ENCODE data around the gene ATXN1.
"Not testable (repeated sequence)": the region's sequence is repeated elsewhere in the genome, so short reads cannot be mapped to it uniquely, and the experiment has no call there.

Gene ATXN1

DNA sequence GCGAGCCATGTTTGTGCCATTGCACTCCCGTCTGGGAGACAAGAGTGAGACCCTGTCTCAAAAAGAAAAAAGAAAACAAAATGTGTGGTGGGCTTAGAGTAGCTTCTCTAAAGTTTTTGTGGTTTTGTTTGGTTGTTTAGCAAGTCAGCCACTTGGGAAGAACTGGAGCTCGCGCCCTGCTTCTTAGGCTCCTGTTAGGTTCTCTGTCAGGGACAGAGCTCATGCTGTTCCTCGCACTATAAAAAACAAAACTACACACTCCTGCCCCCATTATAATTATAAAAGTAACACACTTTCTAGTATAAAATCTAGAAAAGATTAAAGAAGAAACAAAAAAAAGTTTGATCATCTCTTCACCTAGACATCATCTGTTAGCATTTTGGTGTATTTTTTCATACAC is 489.8 kb downstream of the ATXN1 start:
- H2BK12ac ChIP-seq (ENCODE audit: low read length) = no peak overlapping the region
- H4K8ac ChIP-seq (ENCODE audit: low read depth, low read length) = no peak overlapping the region
- no peak overlapping the region for H3K18ac ChIP-seq (ENCODE audit: low read length)
- WGBS, 2 donors (ENCODE audit: extremely low coverage in 2 of 2, insufficient read length in 2 of 2, insufficient replicate concordance in 1 of 2) = no CpG with 5 or more reads among the region's 5 CpGs
- no peak overlapping the region for H2AK5ac ChIP-seq (ENCODE audit: low read depth, low read length)
- H3K4me3 ChIP-seq (ENCODE audit: low read length in 2 of 2) = no peak overlapping the region
- H3K36me3 ChIP-seq (replicated peaks in 1 of 2; ENCODE audit: control insufficient read depth in 2 of 2, insufficient read depth in 2 of 2, low read length in 2 of 2) = no peaks in the 10 kb centered on the region
- H3K4me1 ChIP-seq (ENCODE audit: control insufficient read depth in 2 of 2, insufficient read depth in 1 of 2, low read depth in 1 of 2, low read length in 2 of 2) = peaks cover 0 to 3% of the 10 kb centered on the region in 2 donors
- H4K91ac ChIP-seq (ENCODE audit: low read depth, low read length, poor library complexity) = no peak overlapping the region
- H3K27me3 ChIP-seq (ENCODE audit: control insufficient read depth in 3 of 3, insufficient read depth in 3 of 3, low read depth in 1 of 3, low read length in 3 of 3) = peaks cover 0 to 3% (median 0%) of the 10 kb centered on the region in 3 experiments
- no peak overlapping the region for H3K9ac ChIP-seq (ENCODE audit: low read depth, low read length, poor library complexity)
- no peak overlapping the region for H2AFZ ChIP-seq (ENCODE audit: low read length)
- H2BK5ac ChIP-seq (ENCODE audit: low read length) = no peak overlapping the region
- H3K27ac ChIP-seq (replicated peaks; ENCODE audit: low read length) = no peak overlapping the region
- H2BK15ac ChIP-seq (ENCODE audit: low read length) = no peak overlapping the region
- H3K79me1 ChIP-seq (ENCODE audit: low read depth, low read length) = no peaks in the 10 kb centered on the region
- H3K14ac ChIP-seq (ENCODE audit: low read length) = no peak overlapping the region
- no peak overlapping the region for H3K4me2 ChIP-seq (ENCODE audit: insufficient read depth, low read length, poor library complexity, severe bottlenecking)
- no peak overlapping the region for H2BK120ac ChIP-seq (ENCODE audit: low read depth, low read length)
- H3K4ac ChIP-seq (ENCODE audit: low read length) = no peak overlapping the region
- no peaks in the 10 kb centered on the region for H3K9me3 ChIP-seq (replicated peaks in 1 of 2; ENCODE audit: control insufficient read depth in 2 of 2, insufficient read depth in 1 of 2, low read depth in 1 of 2, low read length in 2 of 2)
- H3K23ac ChIP-seq (ENCODE audit: low read depth, low read length, poor library complexity) = no peak overlapping the region
- DNase-seq (ENCODE audit: low spot score) = no peak

DNA sequence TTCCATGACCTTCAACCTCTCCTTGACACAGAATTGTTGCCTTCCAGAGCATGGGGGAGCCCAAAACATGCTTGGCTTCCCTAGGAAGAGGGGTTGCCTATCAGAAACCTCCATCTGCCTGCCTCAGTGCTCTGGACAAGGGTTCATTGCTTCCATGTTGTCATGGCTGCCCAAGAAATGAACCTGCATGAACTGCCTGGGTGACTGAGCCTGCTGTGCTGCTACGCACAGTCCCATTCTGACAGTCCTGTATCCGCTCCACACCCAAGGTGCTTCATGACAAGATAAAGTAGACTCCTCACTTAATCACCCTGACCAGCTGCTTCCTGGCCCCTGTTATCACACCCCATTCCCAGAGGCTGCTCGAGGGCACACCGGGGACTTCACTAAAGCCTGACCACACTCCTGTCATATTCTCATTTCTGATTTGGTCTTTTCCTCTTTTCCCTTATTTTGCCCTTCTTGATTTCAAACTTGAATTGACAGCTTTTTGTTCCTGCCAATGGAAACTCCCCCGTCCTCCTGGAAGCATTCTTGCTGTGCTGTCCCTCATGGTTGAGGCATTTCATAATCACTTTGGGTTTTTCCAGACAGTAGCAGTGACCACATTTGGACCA is 491.0 kb downstream of the ATXN1 start:
- Histone ChIP-seq H3K4me3 (ENCODE audit: low read length in 2 of 2) (no peak overlapping the region), H3K23ac (ENCODE audit: low read depth, low read length, poor library complexity) (no peak overlapping the region), H3K4me1 (ENCODE audit: control insufficient read depth in 2 of 2, insufficient read depth in 1 of 2, low read depth in 1 of 2, low read length in 2 of 2) (peaks cover 0 to 2% of the 10 kb centered on the region in 2 donors), H3K4me2 (ENCODE audit: insufficient read depth, low read length, poor library complexity, severe bottlenecking) (no peak overlapping the region), H3K4ac (ENCODE audit: low read length) (no peak overlapping the region), H3K36me3 (replicated peaks in 1 of 2; ENCODE audit: control insufficient read depth in 2 of 2, insufficient read depth in 2 of 2, low read length in 2 of 2) (no peaks in the 10 kb centered on the region), H3K27ac (replicated peaks; ENCODE audit: low read length) (no peak overlapping the region), H4K8ac (ENCODE audit: low read depth, low read length) (no peak overlapping the region), H4K91ac (ENCODE audit: low read depth, low read length, poor library complexity) (no peak overlapping the region), H2BK15ac (ENCODE audit: low read length) (peak overlapping the region; percentile 72), H2BK120ac (ENCODE audit: low read depth, low read length) (no peak overlapping the region), H2AK5ac (ENCODE audit: low read depth, low read length) (peak overlapping the region; percentile 17), H3K18ac (ENCODE audit: low read length) (no peak overlapping the region), H3K79me1 (ENCODE audit: low read depth, low read length) (no peaks in the 10 kb centered on the region), H2AFZ (ENCODE audit: low read length) (no peak overlapping the region), H2BK12ac (ENCODE audit: low read length) (no peak overlapping the region), H3K9me3 (replicated peaks in 1 of 2; ENCODE audit: control insufficient read depth in 2 of 2, insufficient read depth in 1 of 2, low read depth in 1 of 2, low read length in 2 of 2) (peaks cover 0 to 2% of the 10 kb centered on the region in 2 donors), H2BK5ac (ENCODE audit: low read length) (peak overlapping the region; percentile 21), H3K27me3 (ENCODE audit: control insufficient read depth in 3 of 3, insufficient read depth in 3 of 3, low read depth in 1 of 3, low read length in 3 of 3) (peaks cover 0 to 3% (median 0%) of the 10 kb centered on the region in 3 experiments), H3K9ac (ENCODE audit: low read depth, low read length, poor library complexity) (no peak overlapping the region), H3K14ac (ENCODE audit: low read length) (no peak overlapping the region)
- DNase-seq (ENCODE audit: low spot score) = no peak
- WGBS, 2 donors (ENCODE audit: extremely low coverage in 2 of 2, insufficient read length in 2 of 2, insufficient replicate concordance in 1 of 2) = no CpG with 5 or more reads among the region's 5 CpGs

DNA sequence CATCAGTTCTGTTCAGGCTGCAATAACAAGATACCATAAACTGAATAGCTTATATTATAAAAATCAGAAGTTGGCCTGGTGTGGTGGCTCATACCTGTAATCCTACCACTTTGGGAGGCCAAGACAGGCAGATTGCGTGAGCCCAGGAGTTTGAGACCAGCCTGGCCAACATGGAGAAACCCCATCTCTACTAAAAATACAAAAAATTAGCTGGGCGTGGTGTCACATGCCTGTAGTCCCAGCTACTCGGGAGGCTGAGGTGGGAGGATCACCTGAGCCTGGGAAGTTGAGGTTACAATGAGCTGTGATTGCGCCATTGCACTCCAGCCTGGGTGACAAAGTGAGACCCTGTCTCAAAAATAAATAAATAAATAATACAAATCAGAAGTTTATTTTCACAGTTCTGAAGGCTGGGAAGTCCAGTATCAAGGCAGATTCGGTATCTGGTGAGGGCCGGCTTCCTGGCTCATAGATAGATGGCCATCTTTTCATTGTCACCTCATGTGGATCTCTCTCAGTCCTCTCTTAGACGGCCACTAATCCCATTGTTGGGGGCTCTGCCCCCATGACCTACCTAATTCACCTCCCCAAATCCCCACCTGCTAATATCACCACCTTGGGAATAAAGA is 491.7 kb downstream of the ATXN1 start:
- H3K23ac ChIP-seq (ENCODE audit: low read depth, low read length, poor library complexity); H2AFZ ChIP-seq (ENCODE audit: low read length); H3K18ac ChIP-seq (ENCODE audit: low read length); H3K79me1 ChIP-seq (ENCODE audit: low read depth, low read length); H3K9me3 ChIP-seq (replicated peaks in 1 of 2; ENCODE audit: control insufficient read depth in 2 of 2, insufficient read depth in 1 of 2, low read depth in 1 of 2, low read length in 2 of 2); H3K14ac ChIP-seq (ENCODE audit: low read length); H4K8ac ChIP-seq (ENCODE audit: low read depth, low read length); H3K27ac ChIP-seq (replicated peaks; ENCODE audit: low read length); H2BK15ac ChIP-seq (ENCODE audit: low read length); H2BK120ac ChIP-seq (ENCODE audit: low read depth, low read length); H2BK12ac ChIP-seq (ENCODE audit: low read length); H2BK5ac ChIP-seq (ENCODE audit: low read length); H3K9ac ChIP-seq (ENCODE audit: low read depth, low read length, poor library complexity); DNase-seq (ENCODE audit: low spot score); H3K4me3 ChIP-seq (ENCODE audit: low read length in 2 of 2); H2AK5ac ChIP-seq (ENCODE audit: low read depth, low read length); H3K27me3 ChIP-seq (ENCODE audit: control insufficient read depth in 3 of 3, insufficient read depth in 3 of 3, low read depth in 1 of 3, low read length in 3 of 3); H3K4me1 ChIP-seq (ENCODE audit: control insufficient read depth in 2 of 2, insufficient read depth in 1 of 2, low read depth in 1 of 2, low read length in 2 of 2); H3K36me3 ChIP-seq (replicated peaks in 1 of 2; ENCODE audit: control insufficient read depth in 2 of 2, insufficient read depth in 2 of 2, low read length in 2 of 2); H3K4ac ChIP-seq (ENCODE audit: low read length); H3K4me2 ChIP-seq (ENCODE audit: insufficient read depth, low read length, poor library complexity, severe bottlenecking); H4K91ac ChIP-seq (ENCODE audit: low read depth, low read length, poor library complexity): not testable (repeated sequence)
- WGBS, 2 donors (ENCODE audit: extremely low coverage in 2 of 2, insufficient read length in 2 of 2, insufficient replicate concordance in 1 of 2) = no CpG with 5 or more reads among the region's 7 CpGs

DNA sequence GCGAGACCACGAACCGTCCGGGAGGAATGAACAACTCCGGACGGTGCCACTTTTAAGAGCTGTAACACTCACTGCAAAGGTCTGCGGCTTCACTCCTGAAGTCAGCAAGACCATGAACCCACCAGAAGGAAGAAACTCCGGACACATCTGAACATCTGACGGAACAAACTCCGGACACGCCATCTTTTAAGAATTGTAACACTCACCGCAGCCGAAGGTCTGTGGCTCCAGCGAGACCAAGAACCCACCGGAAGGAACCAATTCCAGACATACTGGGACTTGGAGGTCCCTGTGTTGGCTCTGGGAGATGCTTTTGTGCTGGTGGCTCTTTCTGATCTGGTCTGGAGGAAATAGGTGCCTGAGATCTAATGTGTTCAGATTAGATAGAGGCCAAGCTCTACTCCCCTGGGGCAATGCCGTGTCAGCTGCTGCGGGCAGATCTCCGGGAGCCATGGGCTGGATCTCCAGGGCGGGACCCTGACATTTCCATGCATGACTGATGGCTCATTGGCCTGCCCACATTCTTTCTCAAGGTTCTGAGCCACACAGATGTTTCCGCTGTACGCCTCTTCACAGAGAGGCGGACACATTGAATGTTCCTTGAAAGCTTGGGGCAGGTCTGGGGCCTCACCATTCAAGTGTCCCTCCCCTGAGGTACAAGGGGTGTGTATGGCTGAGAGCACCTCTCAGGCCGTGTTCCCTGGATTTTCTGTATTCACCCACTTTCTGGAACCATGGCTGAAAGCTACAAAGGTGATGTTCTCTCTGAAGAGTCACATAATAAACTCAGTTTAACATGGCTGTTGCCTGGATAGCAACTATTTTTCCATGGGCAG is 493.6 kb downstream of the ATXN1 start:
- H2BK120ac ChIP-seq (ENCODE audit: low read depth, low read length) = no peak overlapping the region
- WGBS, 2 donors (ENCODE audit: extremely low coverage in 2 of 2, insufficient read length in 2 of 2, insufficient replicate concordance in 1 of 2) = no CpG with 5 or more reads among the region's 23 CpGs
- no peak overlapping the region for H2AK5ac ChIP-seq (ENCODE audit: low read depth, low read length)
- no peak overlapping the region for H2AFZ ChIP-seq (ENCODE audit: low read length)
- H2BK5ac ChIP-seq (ENCODE audit: low read length) = no peak overlapping the region
- H3K4ac ChIP-seq (ENCODE audit: low read length) = no peak overlapping the region
- H3K27ac ChIP-seq (replicated peaks; ENCODE audit: low read length) = no peak overlapping the region
- no peak overlapping the region for H3K4me2 ChIP-seq (ENCODE audit: insufficient read depth, low read length, poor library complexity, severe bottlenecking)
- H2BK12ac ChIP-seq (ENCODE audit: low read length) = no peak overlapping the region
- H4K91ac ChIP-seq (ENCODE audit: low read depth, low read length, poor library complexity) = no peak overlapping the region
- H3K27me3 ChIP-seq (ENCODE audit: control insufficient read depth in 3 of 3, insufficient read depth in 3 of 3, low read depth in 1 of 3, low read length in 3 of 3) = peaks cover 0 to 3% (median 0%) of the 10 kb centered on the region in 3 experiments
- H3K36me3 ChIP-seq (replicated peaks in 1 of 2; ENCODE audit: control insufficient read depth in 2 of 2, insufficient read depth in 2 of 2, low read length in 2 of 2) = no peaks in the 10 kb centered on the region
- DNase-seq (ENCODE audit: low spot score) = no peak
- no peak overlapping the region for H3K23ac ChIP-seq (ENCODE audit: low read depth, low read length, poor library complexity)
- peaks cover 0 to 2% of the 10 kb centered on the region in 2 donors for H3K4me1 ChIP-seq (ENCODE audit: control insufficient read depth in 2 of 2, insufficient read depth in 1 of 2, low read depth in 1 of 2, low read length in 2 of 2)
- no peak overlapping the region for H2BK15ac ChIP-seq (ENCODE audit: low read length)
- no peak overlapping the region for H3K14ac ChIP-seq (ENCODE audit: low read length)
- H3K79me1 ChIP-seq (ENCODE audit: low read depth, low read length) = no peaks in the 10 kb centered on the region
- H3K18ac ChIP-seq (ENCODE audit: low read length) = peak overlapping the region; percentile 44
- no peak overlapping the region for H3K4me3 ChIP-seq (ENCODE audit: low read length in 2 of 2)
- H3K9ac ChIP-seq (ENCODE audit: low read depth, low read length, poor library complexity) = no peak overlapping the region
- H3K9me3 ChIP-seq (replicated peaks in 1 of 2; ENCODE audit: control insufficient read depth in 2 of 2, insufficient read depth in 1 of 2, low read depth in 1 of 2, low read length in 2 of 2) = peaks cover 0 to 2% of the 10 kb centered on the region in 2 donors
- H4K8ac ChIP-seq (ENCODE audit: low read depth, low read length) = no peak overlapping the region
